NCI-H2196 (cell line): Measurements from ENCODE around the gene SORCS2.

ENCODE experiments used
- DNase-seq: peaks from one replicate; lab custom pipeline; 2025; ENCODE audit not compliant: unreplicated experiment; lab: John Stamatoyannopoulos, UW

Gene SORCS2

DNA sequence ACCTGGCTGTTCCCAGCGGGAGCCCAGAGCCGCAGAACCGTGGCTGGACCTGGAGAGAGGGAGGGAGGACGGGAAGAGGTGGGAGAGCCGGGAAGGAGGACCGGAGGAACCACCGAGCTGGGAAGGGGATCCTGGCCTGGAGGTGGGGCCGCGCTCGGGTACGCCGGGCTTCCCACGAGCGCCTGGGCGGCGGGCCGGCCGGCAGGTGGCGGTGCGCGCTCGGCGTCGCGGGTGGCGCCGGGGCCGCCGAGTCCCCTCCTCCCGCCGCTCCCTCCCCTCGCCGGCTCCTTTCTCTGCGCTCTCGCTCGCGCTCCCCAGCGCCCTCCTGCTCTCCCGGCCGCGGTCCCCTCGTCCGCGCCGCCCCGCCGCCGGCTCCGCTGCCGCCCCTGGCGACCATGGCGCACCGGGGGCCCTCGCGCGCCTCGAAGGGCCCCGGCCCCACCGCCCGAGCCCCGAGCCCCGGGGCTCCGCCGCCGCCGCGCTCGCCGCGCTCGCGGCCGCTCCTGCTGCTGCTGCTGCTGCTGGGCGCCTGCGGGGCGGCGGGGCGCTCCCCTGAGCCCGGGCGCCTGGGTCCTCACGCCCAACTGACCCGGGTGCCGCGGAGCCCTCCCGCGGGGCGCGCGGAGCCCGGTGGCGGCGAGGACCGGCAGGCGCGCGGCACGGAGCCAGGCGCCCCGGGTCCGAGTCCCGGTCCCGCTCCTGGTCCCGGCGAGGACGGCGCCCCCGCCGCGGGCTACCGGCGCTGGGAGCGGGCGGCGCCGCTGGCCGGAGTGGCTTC is at the start of gene SORCS2:
SORCS2 (plus strand) TSS at position 287 of the 778 bp plus-strand sequence.
- peak; percentile 72 for DNase-seq

GRCh38 chr4:7144374-7145290 is 47.7 kb upstream of the SORCS2 start:
- DNase-seq, result no peak

DNA sequence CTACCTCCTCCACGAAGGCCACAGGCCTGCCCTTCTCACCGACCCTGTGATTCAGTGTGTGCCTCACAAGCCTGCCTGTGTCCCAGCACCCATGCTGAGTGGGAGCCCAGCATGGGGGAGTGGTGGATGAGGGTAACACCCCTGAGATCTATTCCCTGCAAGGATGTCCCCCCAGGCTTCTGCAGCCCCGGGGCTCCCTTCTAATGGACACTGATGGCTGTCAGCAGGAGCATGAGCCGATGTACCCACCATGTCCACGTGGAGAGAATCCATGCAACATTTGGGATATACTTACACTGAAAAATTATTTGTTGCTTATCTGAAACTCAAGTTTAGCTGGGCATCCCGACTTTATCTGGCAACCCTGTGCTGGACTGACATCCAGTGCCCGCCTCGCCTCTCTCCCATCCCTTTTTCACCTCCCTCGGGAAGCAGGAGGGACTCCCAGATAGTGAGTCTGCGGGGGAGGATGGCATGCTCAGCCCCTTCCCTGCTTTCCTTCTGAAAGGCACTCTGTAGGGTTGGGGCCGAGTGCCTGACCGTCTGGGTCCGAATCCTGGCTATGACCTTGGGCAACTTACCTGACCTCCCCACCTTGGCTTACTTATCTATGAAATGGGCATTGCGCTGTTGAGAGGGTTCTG is 46.9 kb upstream of the SORCS2 start:
- no peak for DNase-seq

- no peak for DNase-seq
Measured at GRCh38 chr4:7146059-7146785, 46.1 kb upstream of the SORCS2 start.

DNA sequence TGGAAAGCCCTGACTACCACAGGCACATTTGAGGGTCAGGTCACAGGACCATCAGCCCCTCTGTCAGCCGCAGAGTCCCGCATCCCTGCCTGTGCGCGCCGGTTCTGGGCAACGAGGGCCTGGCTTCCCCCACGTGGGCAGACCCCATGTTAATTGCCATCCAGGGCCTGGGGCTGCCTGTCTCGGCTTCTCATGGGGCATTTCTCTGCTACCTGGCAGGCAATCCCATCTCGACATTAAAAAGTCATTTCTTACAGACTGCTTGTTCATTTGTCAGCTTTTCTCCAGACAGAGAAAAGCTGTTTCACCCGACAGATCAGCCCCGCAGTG is 45.6 kb upstream of the SORCS2 start:
- DNase-seq, result no peak

GRCh38 chr4:7147261-7147660 is 45.1 kb upstream of the SORCS2 start:
- no peak for DNase-seq

GRCh38 chr4:7147661-7148310 is 44.6 kb upstream of the SORCS2 start:
- DNase-seq, result no peak

DNA sequence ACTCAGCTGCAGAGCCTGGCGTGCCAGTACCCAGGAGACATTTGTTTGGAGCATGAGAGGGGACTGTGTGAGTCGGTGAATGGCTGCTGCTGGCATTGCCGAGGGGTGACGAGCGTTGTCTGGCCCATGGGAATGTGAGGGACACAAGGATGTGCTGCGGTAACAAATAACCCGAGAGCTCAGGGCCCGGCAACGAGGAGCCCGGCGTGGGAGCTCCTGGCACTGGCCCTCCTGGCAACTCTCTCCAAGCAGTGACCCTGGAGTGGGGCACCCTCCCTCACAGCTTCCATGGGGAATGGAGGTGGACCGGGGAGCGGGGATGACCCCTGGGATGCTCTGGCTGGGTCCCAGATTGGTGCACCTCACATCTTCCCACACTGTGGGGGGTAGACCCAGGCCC is 44.0 kb upstream of the SORCS2 start:
- no peak for DNase-seq

DNA sequence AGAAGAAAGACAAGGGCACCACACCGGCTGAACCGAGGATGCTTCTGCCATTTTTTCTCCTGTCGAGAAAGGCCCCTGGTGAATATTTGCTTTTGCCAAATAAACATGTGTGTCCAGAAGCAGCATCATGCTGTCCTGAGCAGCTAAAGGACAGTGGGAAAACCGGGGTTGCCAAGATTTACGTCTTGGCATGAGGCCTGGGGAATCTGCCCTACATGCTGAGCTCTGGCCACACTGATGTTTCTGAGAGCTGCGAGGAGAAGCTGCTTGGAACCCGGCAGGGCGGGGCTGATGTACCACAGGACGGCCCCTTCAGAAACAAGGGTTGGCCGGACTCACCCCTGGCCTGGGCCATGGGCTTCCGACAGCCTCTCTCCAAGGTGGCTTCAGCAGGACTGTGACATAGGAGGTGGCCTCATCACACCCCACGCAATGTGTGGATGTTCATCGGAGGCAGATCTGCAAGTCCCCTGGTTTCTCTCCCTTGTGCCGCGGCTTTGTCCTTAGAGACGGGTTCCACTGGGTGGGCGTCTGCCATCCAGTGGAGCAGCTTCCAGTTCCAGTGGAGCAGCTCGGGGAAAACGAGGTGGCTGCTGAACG is 42.2 kb upstream of the SORCS2 start:
- DNase-seq, result no peak

GRCh38 chr4:7151668-7152227 is 40.6 kb upstream of the SORCS2 start:
- DNase-seq, result no peak

GRCh38 chr4:7153711-7154110 is 38.6 kb upstream of the SORCS2 start:
- DNase-seq, result no peak

- DNase-seq, result no peak
Measured at GRCh38 chr4:7154351-7154981, 37.9 kb upstream of the SORCS2 start.

DNA sequence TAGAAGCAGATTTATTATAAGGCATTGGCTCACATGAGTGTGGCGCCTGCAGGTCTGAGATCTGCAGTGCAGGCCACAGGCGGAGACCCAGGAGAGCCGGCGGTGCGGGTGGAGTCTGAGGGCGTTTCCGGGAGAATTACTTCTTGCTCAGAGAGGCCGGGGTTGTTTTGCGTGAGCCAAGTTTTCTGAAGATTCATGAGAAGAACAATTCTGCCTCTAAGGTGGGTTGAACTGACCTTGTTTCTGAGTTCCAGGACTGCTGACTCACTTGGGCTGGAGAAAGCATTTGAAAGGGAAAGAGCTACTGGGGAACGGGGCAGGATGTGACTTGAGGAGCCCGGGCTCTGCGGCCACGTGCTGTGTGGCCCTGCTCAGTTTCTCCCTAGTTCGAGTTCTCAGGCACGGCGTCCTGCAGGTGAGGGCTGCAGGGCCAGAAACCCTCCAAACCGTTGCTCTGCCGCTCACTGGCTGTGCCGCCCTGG is 36.7 kb upstream of the SORCS2 start:
- DNase-seq, result no peak

GRCh38 chr4:7156328-7156727 is 36.0 kb upstream of the SORCS2 start:
- DNase-seq, result no peak

GRCh38 chr4:7156761-7157488 is 35.4 kb upstream of the SORCS2 start:
- no peak for DNase-seq

- no peak for DNase-seq
Measured at GRCh38 chr4:7157666-7158065, 34.7 kb upstream of the SORCS2 start.

DNA sequence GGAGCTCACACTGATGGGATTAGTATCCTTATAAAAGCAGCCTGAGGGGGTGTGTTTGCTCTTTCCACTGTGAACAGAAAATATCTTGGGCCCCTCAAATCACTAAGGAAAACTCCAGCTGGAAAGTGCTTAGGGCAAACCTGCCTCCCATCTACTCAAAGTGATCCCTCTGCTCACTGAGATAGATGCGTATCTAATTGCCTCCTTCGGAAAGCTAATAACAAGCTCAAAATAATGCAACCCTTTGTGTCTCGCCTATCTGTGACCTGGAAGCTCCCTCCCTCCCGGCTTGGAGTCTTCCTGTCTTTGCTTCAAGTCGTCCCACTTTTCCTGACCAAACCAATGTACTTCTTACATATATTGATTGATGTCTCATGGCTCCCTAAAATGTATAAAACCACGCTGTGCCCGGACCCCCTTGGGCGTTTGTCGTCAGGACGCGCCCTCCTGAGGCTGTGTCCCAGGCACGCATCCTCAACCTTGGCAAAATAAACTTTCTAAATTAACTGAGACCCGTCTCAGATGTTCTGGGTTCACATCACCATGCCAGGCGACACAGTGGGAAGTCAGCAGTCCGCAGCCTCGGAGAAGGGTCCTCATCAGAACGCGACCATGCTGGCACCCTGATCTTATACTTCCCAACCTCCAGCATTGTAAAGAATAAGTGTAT is 34.1 kb upstream of the SORCS2 start:
- no peak for DNase-seq

GRCh38 chr4:7158991-7159390 is 33.3 kb upstream of the SORCS2 start:
- DNase-seq, result no peak
